Stimulated activated CD4-positive, alpha-beta T cell treated with anti-CD3 and anti-CD28 coated beads, TNF-alpha, amount 100 ng/mL, for 1 hour (primary cell): ENCODE measurements around the gene RPS6KA1.
"Not testable (repeated sequence)": the region's sequence is repeated elsewhere in the genome, so short reads cannot be mapped to it uniquely, and the experiment has no call there.

Experiments used
- DNase-seq, 3 donors: peaks; one replicate each; pipeline ENCODE4 v3.0.0-alpha.2; 2020; ENCODE audit warnings: low read depth in 3 of 3, low spot score in 1 of 3

Gene RPS6KA1

DNA sequence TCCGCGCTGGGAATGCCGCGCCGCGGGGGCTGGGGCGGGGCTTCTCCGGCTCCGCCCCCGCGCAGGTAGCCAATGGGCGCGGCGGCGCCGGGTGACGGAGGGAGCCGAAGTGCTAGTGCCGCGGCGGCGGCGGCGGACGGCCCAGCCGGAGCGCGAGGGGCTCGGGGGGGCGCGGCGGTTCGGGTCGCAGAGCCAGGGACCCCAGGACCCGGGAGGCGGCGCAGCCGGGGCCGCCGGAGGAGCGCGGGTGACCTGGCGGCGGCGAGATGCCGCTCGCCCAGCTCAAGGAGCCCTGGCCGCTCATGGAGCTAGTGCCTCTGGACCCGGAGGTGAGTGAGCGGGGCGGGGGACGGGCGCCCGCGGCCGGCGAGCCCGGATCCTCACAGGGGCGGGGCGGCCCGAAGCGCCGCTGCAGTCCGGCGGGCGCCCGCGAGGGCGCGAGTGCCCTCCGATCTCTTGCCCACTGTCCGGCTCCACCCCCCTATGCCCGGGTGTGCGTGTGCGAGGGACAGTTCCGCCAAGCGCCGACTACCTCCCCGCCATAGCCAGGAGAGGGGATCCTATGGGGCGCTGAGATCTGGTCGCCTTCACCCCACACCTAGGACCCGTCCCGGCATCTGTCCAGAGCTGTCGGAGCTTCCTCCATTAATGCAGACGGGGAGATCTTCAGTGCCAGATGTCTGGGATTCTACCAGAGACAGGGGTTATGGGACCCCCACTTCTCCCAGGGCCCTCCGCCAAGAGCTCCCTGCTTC lies at the start of gene RPS6KA1:
Gene RPS6KA1 (plus strand): TSS at position 107 of the 755 bp plus-strand sequence. CDS start 160 bp downstream, at position 267.
- DNase-seq: peak in 2 of 3 donors; percentile 33 to 50

DNA sequence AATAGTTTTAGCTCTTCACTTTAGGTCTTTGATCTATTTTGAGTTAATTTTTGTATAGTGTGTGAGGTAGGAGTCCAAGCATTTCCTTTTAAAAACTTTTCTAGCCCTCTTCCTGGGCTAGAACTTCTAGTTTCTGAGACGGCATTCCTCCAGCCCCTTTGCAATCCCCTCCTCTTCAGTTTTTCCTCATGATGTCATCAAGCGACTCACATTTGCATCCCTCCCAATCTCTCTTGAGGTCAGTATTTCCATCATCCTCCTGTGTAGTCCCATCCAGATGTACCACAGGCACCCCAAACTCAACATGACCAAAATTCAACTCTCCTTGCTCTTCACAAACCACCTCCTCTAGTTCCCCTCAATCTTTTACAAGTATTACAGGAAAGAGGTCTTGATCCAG lies 46.6 kb upstream of the RPS6KA1 start:
- no peak for DNase-seq

DNA sequence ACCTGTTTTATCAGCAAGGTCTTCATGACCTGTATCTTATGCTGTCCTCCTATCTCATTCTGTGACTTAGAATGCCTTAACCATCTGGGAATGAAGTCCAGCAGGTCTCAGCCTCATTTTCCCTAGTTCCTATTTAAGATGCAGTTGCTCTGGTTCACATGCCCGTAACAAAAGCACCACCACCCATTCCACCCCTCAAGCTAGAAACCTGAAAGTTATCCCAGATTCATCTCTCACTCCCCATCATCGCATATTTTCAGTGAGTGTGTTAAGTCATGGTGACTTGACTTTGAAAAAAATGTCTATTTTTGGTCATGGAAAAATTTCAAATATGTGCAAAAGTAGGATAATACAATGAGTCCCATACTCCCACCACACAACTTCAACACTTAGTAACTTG lies 45.6 kb upstream of the RPS6KA1 start:
- no peak for DNase-seq

DNA sequence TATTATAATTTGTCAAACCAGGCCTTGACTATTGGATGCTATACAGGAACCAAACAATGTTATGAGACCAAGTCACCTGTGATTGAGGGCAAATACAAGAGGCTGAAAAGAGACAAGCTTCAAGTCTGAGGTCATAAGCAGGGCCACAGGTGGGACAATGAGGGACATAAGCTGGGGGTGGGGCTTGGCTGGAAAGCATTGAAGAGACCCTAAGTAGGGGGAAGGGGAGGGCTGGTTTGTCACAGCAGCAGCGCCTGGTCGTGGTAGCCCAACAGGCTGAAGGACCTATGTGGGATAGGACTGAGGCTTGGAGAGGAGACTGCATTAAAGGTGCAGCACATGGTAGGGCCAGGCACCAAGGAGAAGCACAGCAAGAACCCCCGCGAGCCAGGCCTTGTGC lies 39.4 kb upstream of the RPS6KA1 start:
- no peak for DNase-seq

DNA sequence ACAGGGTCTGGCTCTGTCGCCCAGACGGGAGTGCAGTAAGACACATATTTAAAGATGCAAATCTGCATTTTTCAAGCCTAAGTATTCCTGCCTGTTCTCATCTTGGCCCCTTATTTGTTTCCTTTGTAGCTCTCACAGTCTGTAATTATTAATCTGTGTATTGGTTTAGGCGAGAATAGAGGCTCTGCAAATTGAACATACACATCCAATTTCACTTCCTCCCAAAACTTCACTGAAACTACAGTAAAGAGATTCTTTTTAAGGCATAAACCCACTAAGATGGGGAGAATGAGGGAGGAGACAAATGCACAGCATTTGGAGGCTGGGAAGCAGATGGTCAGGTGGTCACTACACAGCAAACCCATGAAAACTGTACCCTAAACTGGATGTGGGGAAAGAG lies 36.3 kb upstream of the RPS6KA1 start:
- DNase-seq: no peak

DNA sequence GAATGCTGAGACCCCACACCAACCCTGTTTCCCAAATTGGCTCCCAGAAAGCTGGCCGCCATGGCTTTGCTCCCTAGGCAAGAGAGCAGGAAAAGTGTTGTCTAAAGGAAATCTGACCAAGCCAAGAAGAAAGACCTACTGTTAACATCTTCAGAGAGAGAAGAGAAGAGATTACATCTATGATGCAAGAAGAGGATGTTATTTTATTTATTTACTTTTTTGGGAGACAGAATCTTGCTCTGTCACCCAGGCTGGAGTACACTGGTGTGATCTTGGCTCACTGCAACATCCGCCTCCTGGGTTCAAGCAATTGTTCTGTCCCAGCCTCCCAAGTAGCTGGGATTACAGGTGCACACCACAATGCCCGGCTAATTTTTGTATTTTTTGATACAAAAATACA lies 35.6 kb upstream of the RPS6KA1 start:
- no peak for DNase-seq

DNA sequence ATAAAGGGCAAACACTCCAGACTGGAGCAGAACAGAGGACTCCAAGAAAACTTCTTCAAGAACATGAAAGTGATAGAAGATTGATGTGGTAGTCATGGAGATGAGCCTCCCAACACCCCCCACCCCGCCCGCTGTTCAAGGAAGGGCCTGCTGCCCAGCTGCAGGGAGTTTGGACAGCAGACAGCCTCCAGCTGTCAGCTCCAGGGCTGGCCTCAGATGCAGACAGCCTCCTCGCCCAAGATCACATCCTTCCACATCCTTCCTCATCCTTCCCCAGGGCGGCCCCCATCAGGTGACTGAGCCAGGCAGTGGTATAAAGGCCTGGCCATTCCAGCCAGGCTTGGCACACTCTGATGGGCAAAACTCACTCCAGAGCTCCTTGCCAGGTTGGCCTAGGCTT lies 32.7 kb upstream of the RPS6KA1 start:
- no peak for DNase-seq

DNA sequence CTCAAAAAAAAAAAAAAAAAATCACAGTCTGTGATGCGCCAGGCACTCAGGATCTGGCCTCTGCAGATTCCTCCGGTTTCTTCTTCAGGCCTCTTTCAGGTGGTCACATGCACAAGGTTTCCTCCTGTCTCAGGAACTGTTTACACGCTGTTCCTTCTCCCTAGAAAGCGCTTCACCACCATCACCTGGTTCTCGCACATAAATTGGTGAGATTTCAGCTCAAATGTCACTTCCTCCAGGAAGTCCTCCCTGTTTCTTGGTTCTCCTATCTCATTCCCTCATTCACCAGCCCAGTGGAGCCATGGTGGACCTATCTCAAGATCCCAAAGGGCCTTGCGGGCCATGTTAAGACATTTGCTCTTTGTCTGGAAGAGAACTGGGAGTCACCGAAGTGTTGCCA lies 30.7 kb upstream of the RPS6KA1 start:
- no peak for DNase-seq

DNA sequence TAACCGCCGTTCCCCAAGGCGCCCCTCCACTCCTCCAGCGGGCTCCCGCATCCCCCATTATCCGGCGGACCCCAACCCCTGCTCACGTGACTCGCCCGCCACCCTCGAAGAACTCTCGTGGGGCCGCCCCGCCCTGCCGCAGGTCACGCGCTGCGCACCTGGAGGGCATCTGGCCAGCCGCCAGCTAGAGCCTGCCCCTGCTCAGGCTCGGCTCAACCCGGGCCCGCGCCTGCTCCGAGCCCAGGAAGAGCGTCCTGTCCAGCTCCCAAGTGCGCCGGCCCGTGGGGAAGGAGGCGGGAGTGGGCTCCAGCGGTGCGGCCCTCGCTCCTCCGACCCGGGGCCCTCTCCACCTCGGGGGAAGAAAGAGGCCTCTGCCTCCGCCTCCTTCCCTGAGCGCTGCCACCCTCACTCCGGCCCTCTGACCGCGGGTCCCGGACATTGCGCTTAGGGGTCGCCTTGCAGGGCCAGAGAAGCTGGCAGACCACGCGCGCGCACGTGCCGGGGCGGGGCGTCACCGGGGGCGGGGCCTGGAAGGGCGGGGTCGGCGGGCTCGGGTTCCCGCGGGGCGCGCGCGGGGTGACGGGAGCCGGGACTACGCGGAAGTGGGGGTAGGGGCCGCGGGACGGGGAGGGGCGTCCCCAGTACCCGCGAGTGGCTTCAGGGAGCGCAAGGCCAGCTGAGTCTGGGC lies 28.9 kb upstream of the RPS6KA1 start:
- peak; percentile 67 to 97 (median 82) for DNase-seq

DNA sequence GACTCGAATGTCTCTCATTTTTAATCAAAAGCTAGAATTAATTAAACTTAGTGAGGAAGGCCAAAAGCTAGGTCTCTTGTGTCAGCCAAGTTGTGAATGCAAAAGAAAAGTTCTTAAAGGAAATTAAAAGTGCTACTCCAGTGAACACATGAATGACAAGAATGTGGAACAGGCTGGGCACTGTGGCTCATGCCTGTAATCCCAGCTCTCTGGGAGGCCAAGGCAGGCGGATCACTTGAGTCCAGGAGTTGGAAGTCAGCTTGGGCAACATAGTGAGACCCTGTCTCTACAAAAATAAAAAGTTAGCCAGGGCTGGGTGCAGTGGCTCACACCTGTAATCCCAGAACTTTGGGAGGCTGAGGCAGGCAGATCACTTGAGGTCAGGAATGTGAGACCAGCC lies 18.9 kb upstream of the RPS6KA1 start:
- DNase-seq: not testable (repeated sequence)

DNA sequence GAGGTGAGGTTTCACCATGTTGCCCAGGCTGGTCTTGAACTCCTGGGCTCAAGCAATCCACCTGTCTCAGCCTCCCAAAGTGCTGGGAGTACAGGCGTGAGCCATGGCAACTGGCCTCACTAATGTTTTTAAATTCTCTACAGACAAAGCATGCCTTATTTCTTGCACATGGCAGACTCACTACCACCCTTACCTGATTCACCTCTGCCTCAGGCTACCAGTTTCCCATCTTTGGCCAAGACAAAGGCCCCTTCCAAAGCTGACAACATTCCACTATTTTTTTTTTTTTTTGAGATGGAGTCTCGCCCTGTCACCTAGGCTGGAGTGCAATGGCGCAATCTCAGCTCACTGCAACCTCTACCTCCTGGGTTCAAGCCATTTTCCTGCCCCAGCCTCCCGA lies 13.7 kb upstream of the RPS6KA1 start:
- DNase-seq: not testable (repeated sequence)

DNA sequence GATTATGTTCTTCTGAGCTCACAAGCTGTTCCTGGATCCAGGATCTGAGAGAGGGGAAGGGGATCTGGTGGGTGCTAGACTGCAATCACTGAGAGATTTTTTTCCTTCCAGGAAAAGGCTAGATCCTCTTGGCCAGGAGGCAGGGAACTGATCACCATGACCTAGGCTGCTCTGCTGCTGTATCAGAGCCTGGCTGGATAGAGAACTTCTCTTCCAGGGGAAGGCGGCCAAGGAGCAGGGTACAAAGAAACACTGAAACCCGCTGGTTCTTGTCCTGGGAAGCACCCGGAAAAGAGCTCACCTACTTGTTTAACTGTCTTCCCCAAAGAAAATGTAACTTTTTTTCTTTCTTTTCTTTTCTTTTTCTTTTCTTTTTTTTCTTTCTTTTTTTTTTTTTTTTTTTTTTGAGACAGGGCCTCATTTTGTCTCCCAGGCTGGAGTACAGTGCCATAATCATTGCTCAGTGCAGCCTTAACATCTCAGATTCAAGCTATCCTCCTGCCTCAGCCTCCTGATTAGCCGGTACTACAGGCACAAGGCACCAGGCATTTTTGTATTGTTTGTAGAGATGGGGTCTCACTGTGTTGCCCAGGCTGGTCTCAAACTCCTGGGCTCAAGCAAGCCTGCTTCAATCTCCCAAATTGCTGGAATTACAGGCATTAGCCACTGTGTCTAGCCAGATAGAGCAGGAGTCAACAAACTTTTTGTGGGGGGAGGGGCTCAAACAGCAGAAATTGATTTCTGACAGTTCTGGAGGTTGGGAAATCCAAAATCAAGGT lies 12.4 kb upstream of the RPS6KA1 start:
- no peak for DNase-seq

DNA sequence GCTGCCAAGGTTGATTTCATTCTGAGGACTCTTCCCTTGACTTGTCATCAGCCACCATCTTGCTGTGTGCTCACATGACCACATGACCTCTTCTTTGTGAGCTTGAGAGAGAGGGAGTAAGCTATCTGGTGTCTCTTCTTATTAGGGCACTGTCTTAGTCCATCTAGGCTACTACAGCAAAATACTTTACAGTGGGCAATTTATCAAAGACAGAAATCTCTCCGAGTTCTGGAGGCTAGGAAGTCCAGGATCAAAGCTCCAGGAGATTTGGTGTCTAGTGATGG lies 11.9 kb upstream of the RPS6KA1 start:
- no peak for DNase-seq

DNA sequence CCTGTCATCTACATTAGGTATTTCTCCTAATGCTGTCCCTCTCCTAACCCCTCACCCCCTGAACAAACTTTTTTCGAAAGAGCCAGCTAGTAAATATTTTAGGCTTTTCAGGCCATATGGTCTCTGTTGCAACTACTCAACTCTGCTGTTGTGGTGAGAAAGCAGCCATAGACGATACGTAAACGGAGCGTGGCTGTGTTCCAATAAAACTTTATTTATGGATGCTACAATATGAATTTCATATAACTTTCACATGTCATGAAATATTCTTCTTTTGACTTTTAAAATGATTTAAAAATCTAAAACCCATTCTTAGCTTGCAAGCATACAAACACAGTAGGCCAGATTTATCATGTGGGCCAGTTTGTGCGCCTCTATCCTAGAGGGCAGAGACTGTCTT lies 11.2 kb upstream of the RPS6KA1 start:
- DNase-seq: no peak

DNA sequence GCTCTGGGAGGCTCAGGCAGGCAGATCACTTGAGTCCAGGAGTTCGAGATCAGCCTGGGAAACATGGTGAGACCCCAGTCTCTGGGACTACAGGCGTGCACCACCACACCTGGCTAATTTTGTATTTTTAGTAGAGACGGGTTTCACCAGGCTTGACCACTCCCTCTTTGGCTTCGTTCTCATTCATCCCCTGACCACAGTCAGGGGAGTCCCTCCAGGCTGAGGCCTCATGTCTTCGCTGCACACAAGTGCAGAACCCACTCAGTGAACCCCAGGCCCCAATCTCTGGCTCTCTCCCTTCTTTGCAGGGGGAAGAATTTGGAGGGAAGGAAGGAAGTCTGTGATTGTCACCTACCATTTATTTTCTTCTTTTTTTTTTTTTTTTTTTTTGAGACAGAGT lies 9.2 kb upstream of the RPS6KA1 start:
- DNase-seq: no peak

DNA sequence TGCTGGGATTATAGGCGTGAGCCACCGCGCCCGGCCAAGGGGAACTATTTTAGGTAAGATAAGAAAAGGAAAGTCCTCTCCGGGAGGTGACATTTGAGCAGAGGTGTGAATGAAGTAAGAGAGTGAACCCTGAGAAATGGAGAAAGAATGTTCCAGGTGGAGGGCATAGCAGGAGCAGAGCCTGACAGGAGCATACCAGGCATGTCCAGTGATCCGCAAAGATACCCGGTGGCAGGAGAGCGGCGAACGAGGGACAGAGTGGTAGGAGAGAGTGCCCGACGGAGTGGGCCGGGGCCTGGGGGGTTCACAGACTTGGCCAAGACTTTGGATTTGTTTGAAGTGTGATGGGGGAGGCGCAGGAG lies 7.9 kb upstream of the RPS6KA1 start:
- no peak for DNase-seq

DNA sequence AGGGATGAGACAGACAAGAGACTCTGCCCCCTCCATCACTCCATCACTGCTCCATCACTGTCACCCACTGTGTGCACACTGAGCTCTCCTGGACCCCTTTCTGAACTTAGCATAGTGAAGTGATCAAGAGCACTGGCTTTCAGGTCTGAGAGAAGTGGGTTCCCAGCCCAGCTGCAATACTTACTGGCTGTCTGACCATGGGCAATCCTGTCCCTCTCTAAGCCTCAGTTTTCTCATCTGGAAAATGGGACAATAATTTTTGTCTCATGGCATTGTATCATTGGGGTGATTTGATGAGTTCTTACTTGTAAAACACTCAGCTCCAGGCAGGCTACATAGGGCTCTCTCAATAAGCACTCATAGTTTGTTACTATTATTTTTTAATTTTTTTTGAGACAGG lies 7.5 kb upstream of the RPS6KA1 start:
- DNase-seq: no peak

DNA sequence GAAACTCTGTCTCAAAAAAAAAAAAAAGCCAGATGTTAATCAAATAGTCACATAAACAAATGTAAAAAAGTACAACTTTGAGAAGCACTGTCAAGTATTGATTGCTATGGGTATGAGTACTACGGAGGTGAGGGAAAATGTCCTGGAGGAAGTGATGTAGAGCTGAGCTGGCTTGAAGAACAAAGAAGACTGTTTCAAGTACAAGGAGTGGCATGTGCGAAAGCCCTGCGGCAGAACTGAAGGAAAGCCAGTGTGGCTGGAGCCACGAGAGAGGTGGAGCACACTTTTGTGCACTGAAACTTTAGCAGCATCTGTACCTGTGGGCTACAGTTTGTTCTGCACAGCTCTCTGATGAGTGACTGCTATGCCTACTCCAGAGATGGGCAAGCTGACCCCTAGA lies 5.4 kb upstream of the RPS6KA1 start:
- no peak for DNase-seq

DNA sequence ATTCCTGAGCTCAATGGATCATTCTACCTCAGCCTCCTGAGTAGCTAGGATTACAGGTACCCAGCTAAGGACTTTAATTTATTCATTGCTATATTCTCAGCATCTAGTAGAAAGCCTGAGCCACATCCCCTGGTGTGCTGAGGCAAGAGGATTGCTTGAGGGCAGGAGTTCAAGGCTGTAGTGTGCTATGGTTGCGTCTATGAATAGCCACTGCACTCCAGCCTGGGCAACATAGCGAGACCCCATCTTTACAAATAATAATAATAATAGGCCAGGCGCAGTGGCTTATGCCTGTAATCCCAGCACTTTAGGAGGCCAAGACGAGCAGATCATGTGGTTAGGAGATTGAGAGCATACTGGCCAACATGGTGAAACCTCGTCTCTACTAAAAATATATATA lies 3.3 kb upstream of the RPS6KA1 start:
- no peak for DNase-seq

DNA sequence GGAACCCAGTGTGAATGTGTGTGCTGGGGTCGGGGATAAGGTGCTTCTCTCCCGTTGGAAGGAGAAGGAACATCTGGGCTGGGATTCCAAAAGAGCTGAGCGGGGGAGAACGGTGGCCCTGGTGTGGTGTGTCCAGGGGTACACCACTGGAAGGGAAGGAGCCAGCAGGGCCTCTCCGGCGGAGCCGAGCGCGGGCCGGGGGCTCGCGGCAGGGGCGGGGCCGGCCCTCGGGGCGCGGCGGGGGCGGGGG lies 231 bp upstream of the RPS6KA1 start:
- DNase-seq: no peak

DNA sequence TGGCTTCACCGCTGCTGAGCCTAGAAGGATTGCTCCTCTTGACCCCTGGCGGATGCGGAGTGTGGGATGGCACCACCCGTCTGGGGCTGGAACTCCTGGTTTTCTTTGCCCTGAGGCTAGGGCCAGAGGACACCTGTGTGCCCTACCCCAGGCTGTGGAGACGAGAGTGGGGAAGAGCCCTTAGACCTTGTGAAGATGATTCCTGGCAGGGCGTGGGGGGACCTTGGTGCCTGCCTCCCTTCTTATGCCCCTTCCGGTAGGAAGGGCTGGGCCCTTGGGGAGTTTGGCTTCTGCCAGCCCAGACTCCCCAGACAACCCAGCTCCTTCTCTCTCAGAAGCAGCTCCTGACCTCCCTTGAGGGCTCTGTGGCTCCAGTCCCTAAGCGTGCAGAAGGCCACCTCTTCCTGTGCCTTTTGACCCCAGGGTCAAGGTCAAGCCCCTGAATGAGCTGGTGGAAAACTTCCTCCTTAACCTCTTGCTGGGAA lies 891 bp downstream of the RPS6KA1 start:
- DNase-seq: no peak

DNA sequence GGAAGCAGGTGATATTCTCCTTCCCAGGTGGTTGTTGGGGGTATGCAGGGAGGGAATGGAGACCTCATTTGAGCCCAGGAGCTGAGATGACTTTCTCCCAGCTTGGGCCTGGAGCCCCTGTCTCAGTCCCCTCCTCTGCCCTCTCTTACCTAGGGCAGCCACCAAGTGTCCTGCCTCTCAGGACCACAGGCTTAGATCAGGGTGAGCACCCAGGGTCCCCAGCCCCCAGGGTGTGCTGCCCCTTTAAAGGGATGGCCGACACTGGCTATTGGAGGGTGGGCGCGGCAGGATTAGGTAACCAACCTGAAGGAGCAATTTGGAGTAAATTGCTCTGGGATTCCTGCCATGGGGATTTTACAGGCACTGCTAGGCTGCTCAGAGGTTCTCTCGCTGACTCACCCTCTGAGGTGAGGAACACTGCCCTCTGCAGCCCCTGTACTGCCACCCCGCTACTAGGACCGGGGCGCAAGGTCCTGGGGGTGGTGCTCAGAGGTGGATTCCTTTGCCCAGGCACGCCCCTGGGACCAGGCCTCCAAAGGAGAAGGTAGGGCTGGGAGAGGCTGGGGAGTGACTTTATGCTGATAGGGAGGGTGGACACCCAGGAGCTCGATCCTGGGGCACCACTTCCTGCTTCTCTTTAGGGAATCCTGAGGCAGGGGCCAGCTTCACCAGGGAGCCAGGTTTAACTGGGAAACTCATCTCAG lies 1.5 kb downstream of the RPS6KA1 start:
- DNase-seq: no peak
